Neural progenitor cell (in vitro differentiated cells): ENCODE results near the gene KCNMA1. TPM values are rescaled to one million over a fixed set of nuclear protein-coding genes. Genes with fewer than 3 reads are reported as not detected.

ENCODE experiments used
- DNase-seq: peaks from one replicate; pipeline ENCODE4 v3.0.0-alpha.2; 2016; ENCODE audit warnings: low spot score
- H2AFZ ChIP-seq: fragments of 200-600 bp; sonication (generic); replicated peaks from 2 replicates; pipeline ENCODE4 v1.6.1; 2016; ENCODE audit warnings: antibody characterized with exemption
- H3F3A ChIP-seq: fragments of 200-600 bp; sonication (generic); 2 replicates; pipeline ENCODE4 v1.6.1; 2016; ENCODE audit warnings: antibody characterized with exemption, low read depth
- H3K27ac ChIP-seq: fragments of 200-600 bp; sonication (generic); 2 replicates; pipeline ENCODE4 v1.5.1; 2016; ENCODE audit warnings: mild to moderate bottlenecking
- H3K27me3 ChIP-seq: fragments of 200-600 bp; sonication (generic); 2 replicates; pipeline ENCODE4 v1.6.1; 2016; ENCODE audit warnings: mild to moderate bottlenecking, moderate library complexity
- H3K36me3 ChIP-seq: fragments of 200-600 bp; sonication (generic); 2 replicates; pipeline ENCODE4 v1.5.1; 2016
- H3K4me1 ChIP-seq: fragments of 200-600 bp; sonication (generic); 2 replicates; pipeline ENCODE4 v1.6.1; 2016; ENCODE audit warnings: mixed run types
- H3K4me2 ChIP-seq: fragments of 200-600 bp; sonication (generic); 2 replicates; pipeline ENCODE4 v1.6.1; 2016
- H3K4me3 ChIP-seq: fragments of 200-600 bp; sonication (generic); 2 replicates; pipeline ENCODE4 v1.5.1; 2016
- H3K79me2 ChIP-seq: fragments of 200-600 bp; sonication (generic); 2 replicates; pipeline ENCODE4 v1.6.1; 2016; ENCODE audit warnings: low read depth
- H3K9ac ChIP-seq: fragments of 200-600 bp; sonication (generic); 2 replicates; pipeline ENCODE4 v1.6.1; 2016
- H3K9me3 ChIP-seq: fragments of 200-600 bp; sonication (generic); 2 replicates; pipeline ENCODE4 v1.5.1; 2016; ENCODE audit warnings: low read depth
- H4K20me1 ChIP-seq: fragments of 200-600 bp; sonication (generic); 2 replicates; pipeline ENCODE4 v1.6.1; 2016; ENCODE audit warnings: low read depth
- H3K27ac Mint-ChIP-seq: 3 replicates; pipeline ENCODE4 v1.8.0; 2021; ENCODE audit warnings: mixed read lengths
- H3K27me3 Mint-ChIP-seq: 2 replicates; pipeline ENCODE4 v1.8.0; 2022; ENCODE audit warnings: low read depth, mild to moderate bottlenecking, inconsistent platforms, moderate library complexity, mixed read lengths; ENCODE audit not compliant: insufficient read depth
- H3K36me3 Mint-ChIP-seq: 3 replicates; pipeline ENCODE4 v1.8.0; 2021; ENCODE audit warnings: mixed read lengths
- H3K4me1 Mint-ChIP-seq: 3 replicates; pipeline ENCODE4 v1.8.0; 2021; ENCODE audit warnings: mixed read lengths
- H3K4me3 Mint-ChIP-seq: 3 replicates; pipeline ENCODE4 v1.8.0; 2021; ENCODE audit warnings: mild to moderate bottlenecking, moderate library complexity, mixed read lengths
- H3K9me3 Mint-ChIP-seq: 3 replicates; pipeline ENCODE4 v1.8.0; 2020; ENCODE audit warnings: mixed read lengths
- CTCF ChIP-seq: fragments of 200-600 bp; sonication (generic); IDR thresholded peaks from 2 replicates; pipeline ENCODE4 v1.5.1; 2017; ENCODE audit warnings: antibody characterized with exemption, mild to moderate bottlenecking
- EZH2 ChIP-seq: fragments of 200-600 bp; sonication (generic); IDR thresholded peaks from 2 replicates; pipeline ENCODE4 v1.6.1; 2017; ENCODE audit warnings: antibody characterized with exemption, mild to moderate bottlenecking, moderate library complexity
- EZH2phosphoT487 ChIP-seq: fragments of 200-600 bp; sonication (generic); IDR thresholded peaks from 2 replicates; pipeline ENCODE4 v1.6.1; 2017; ENCODE audit warnings: antibody characterized with exemption
- total RNA-seq: library from RNA; depleted of rRNA; stranded (reverse); fragments of >200 nt; gene quantifications from 2 replicates; pipeline ENCODE4 v1.2.3, GENCODE V29; 2015; ENCODE audit warnings: low replicate concordance

Gene KCNMA1
- total RNA-seq, 1 donor from 2014 or later: 2.4 TPM

GRCh38 chr10:76928565-76928964 is 709.0 kb downstream of the KCNMA1 start:
- no peaks in the 10 kb centered on the region for H3K4me1 ChIP-seq
- no peaks in the 10 kb centered on the region for H3K36me3 Mint-ChIP-seq
- no peak for DNase-seq
- H2AFZ ChIP-seq: no peak overlapping the region
- H3K4me2 ChIP-seq: no peak overlapping the region
- no peaks in the 10 kb centered on the region for H3K9me3 Mint-ChIP-seq
- no peaks in the 10 kb centered on the region for H3K27me3 ChIP-seq
- H3K79me2 ChIP-seq: no peaks in the 10 kb centered on the region
- no peak overlapping the region for H3K27ac Mint-ChIP-seq
- no peak overlapping the region for H3K4me3 ChIP-seq
- no peak overlapping the region for H3K4me3 Mint-ChIP-seq
- H3F3A ChIP-seq: no peaks in the 10 kb centered on the region
- H3K9me3 ChIP-seq: no peaks in the 10 kb centered on the region
- TF ChIP-seq EZH2phosphoT487 (no peak), EZH2 (no peak), CTCF (no peak)
- H3K4me1 Mint-ChIP-seq: no peaks in the 10 kb centered on the region
- H4K20me1 ChIP-seq: no peaks in the 10 kb centered on the region
- no peak overlapping the region for H3K27ac ChIP-seq
- no peaks in the 10 kb centered on the region for H3K36me3 ChIP-seq
- H3K9ac ChIP-seq: no peak overlapping the region
- no peaks in the 10 kb centered on the region for H3K27me3 Mint-ChIP-seq

GRCh38 chr10:76925636-76926405 is 711.8 kb downstream of the KCNMA1 start:
- Mint-ChIP-seq H3K4me3 (no peak overlapping the region), H3K4me1 (peaks cover 2% of the 10 kb centered on the region), H3K9me3 (no peaks in the 10 kb centered on the region), H3K27me3 (no peaks in the 10 kb centered on the region), H3K36me3 (no peaks in the 10 kb centered on the region), H3K27ac (no peak overlapping the region)
- no peaks in the 10 kb centered on the region for H3K36me3 ChIP-seq
- H3K27me3 ChIP-seq: no peaks in the 10 kb centered on the region
- no peak overlapping the region for H2AFZ ChIP-seq
- no peak overlapping the region for H3K9ac ChIP-seq
- H3K4me2 ChIP-seq: no peak overlapping the region
- no peaks in the 10 kb centered on the region for H3F3A ChIP-seq
- DNase-seq: no peak
- no peak overlapping the region for H3K27ac ChIP-seq
- no peaks in the 10 kb centered on the region for H3K9me3 ChIP-seq
- no peaks in the 10 kb centered on the region for H3K4me1 ChIP-seq
- TF ChIP-seq CTCF (no peak), EZH2 (no peak), EZH2phosphoT487 (no peak)
- H3K4me3 ChIP-seq: no peak overlapping the region
- H4K20me1 ChIP-seq: no peaks in the 10 kb centered on the region
- H3K79me2 ChIP-seq: no peaks in the 10 kb centered on the region

GRCh38 chr10:76922666-76923065 is 714.9 kb downstream of the KCNMA1 start:
- no peaks in the 10 kb centered on the region for H3K9me3 ChIP-seq
- no peaks in the 10 kb centered on the region for H4K20me1 ChIP-seq
- TF ChIP-seq EZH2phosphoT487 (no peak), CTCF (no peak)
- no peaks in the 10 kb centered on the region for H3K36me3 Mint-ChIP-seq
- no peak overlapping the region for H3K4me3 ChIP-seq
- no peaks in the 10 kb centered on the region for H3K27me3 Mint-ChIP-seq
- no peak overlapping the region for H3K4me3 Mint-ChIP-seq
- no peak overlapping the region for H2AFZ ChIP-seq
- H3K27me3 ChIP-seq: no peaks in the 10 kb centered on the region
- no peaks in the 10 kb centered on the region for H3K79me2 ChIP-seq
- H3K27ac Mint-ChIP-seq: no peak overlapping the region
- H3F3A ChIP-seq: no peaks in the 10 kb centered on the region
- H3K27ac ChIP-seq: no peak overlapping the region
- no peaks in the 10 kb centered on the region for H3K4me1 ChIP-seq
- DNase-seq: no peak
- no peak overlapping the region for H3K9ac ChIP-seq
- no peak overlapping the region for H3K4me2 ChIP-seq
- H3K36me3 ChIP-seq: no peaks in the 10 kb centered on the region
- H3K4me1 Mint-ChIP-seq: peaks cover 2% of the 10 kb centered on the region
- no peaks in the 10 kb centered on the region for H3K9me3 Mint-ChIP-seq
